Measurements from ENCODE around the gene KCNIP4.

GRCh38 chr4:20938204-20938603 is 1010.4 kb downstream of the KCNIP4 start:
- TF ChIP-seq CTCF (IDR thresholded peaks at IDR 0.05) (no peak), POLR2A (IDR thresholded peaks at IDR 0.05) (no peak)

All from heart left ventricle (tissue), 13 donors.